ENCODE results near the gene SRCAP. TPM values are rescaled to one million over a fixed set of nuclear protein-coding genes. Genes with fewer than 3 reads are reported as not detected.

Gene SRCAP
- total and polyA plus RNA-seq, 2 of the 8 experiments (the other 6 are each of a cell fraction or from before 2014, with no cell fraction given) = 5.5 to 54.3 TPM

DNA sequence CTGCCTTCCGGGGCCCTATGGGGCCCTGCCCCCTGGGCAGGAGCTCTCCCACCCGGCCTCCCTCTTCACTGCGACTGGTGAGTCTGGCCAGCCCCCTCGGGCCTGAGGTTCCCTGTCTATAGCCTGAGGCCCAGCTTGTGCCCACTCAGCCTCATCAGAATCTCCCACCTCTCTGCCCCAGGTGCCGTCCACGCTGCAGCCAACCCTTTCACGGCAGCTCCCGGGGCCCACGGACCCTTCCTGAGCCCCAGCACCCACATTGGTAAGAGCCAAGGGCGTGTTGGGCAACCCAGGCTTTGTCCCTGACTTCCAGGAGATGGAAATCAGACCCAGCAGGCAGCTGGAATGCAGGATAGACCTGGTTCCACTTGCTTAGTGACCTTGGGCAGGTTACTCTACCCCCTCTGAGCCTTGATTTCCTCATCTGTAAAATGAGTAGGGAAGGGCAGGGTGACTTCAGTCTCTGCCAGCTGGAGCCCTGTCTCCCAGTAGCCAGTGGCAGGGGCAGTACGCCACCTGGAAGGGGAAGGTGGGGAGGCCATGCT, 31.5 kb upstream of the SRCAP start:
- H4K5ac ChIP-seq (ENCODE audit: insufficient read length, low read depth, low read length) = no peak overlapping the region
- H3K23ac ChIP-seq (ENCODE audit: insufficient read length) = no peak overlapping the region
- H3K27ac ChIP-seq (ENCODE audit: low read depth, low read length) = no peak overlapping the region
- no peak overlapping the region for H2AK5ac ChIP-seq (ENCODE audit: low read depth, low read length)
- WGBS, 2 experiments (ENCODE audit: extremely low coverage in 1 of 2, insufficient coverage in 1 of 2, insufficient read length in 1 of 2, insufficient replicate concordance in 2 of 2, low coverage in 1 of 2, low lambda C conversion rate in 2 of 2, missing lambda C conversion rate in 1 of 2) = 87% methylated on average over 11 of the region's 11 CpGs; no CpG with 5 or more reads in 1 of the 2 experiments
- H3K27me3 ChIP-seq (replicated peaks in 1 of 4; ENCODE audit: control insufficient read depth in 3 of 4, extremely low read depth in 1 of 4, insufficient read depth in 3 of 4, low read length in 3 of 4) = peaks cover 29 to 84% (median 59%) of the 10 kb centered on the region in 4 experiments
- no peak overlapping the region for H2BK15ac ChIP-seq (ENCODE audit: low read length)
- DNase-seq (ENCODE audit: low read depth in 1 of 2, low spot score in 2 of 2) (no peak), FAIRE-seq (no peak)
- H2BK12ac ChIP-seq (ENCODE audit: low read depth, low read length) = no peak overlapping the region
- no peak overlapping the region for H2AFZ ChIP-seq (ENCODE audit: low read length)
- no peak overlapping the region for H3K4ac ChIP-seq (replicated peaks; ENCODE audit: insufficient read length, low read depth, low read length)
- H3K18ac ChIP-seq (ENCODE audit: extremely low read depth, low read length) = no peak overlapping the region
- no peak overlapping the region for H4K91ac ChIP-seq (replicated peaks; ENCODE audit: insufficient read length, low read length)
- no peaks in the 10 kb centered on the region for H3K79me1 ChIP-seq (ENCODE audit: low read depth, low read length)
- H4K20me1 ChIP-seq (replicated peaks in 1 of 2; ENCODE audit: control insufficient read depth in 1 of 2, insufficient read depth in 2 of 2, low read length in 2 of 2) = peaks cover 14 to 46% of the 10 kb centered on the region in 2 experiments
- H3K56ac ChIP-seq (replicated peaks; ENCODE audit: insufficient read length, low read depth, low read length) = no peak overlapping the region
- H4K8ac ChIP-seq (ENCODE audit: extremely low read depth, insufficient read depth, low read length) = no peak overlapping the region; the same call in 1 of the 2 replicates
- no peaks in the 10 kb centered on the region for H3K23me2 ChIP-seq (ENCODE audit: low read depth, low read length)
- no peaks in the 10 kb centered on the region for H3K9me3 ChIP-seq (ENCODE audit: insufficient read depth in 2 of 2, low read depth in 1 of 2, low read length in 1 of 2)
- CTCF ChIA-PET (ENCODE audit: partially characterized antibody) = interaction anchor here (1.0 to 2.7 kb wide), 4 partner anchors 15 to 27 kb away, joined by 3 to 12 read pairs (median 3); no protein-coding TSS in a partner anchor
- no peak overlapping the region for H3K4me3 ChIP-seq (ENCODE audit: extremely low read depth in 1 of 4, insufficient read depth in 2 of 4, low read depth in 3 of 4, low read length in 4 of 4)
- no peak overlapping the region for H3K9ac ChIP-seq (replicated peaks in 1 of 4; ENCODE audit: extremely low read depth in 1 of 4, low read depth in 3 of 4, low read length in 3 of 4)
- POLR2A ChIA-PET (ENCODE audit: partially characterized antibody) = interaction anchor here (1.5 kb wide), 1 partner anchor 10 kb away, joined by 4 read pairs; no protein-coding TSS in a partner anchor
- no peak overlapping the region for H3K14ac ChIP-seq (ENCODE audit: insufficient read length)
- peaks cover 0 to 19% (median 2%) of the 10 kb centered on the region in 4 experiments; a peak in 5 of 8 replicates for H3K36me3 ChIP-seq (ENCODE audit: control insufficient read depth in 2 of 4, insufficient read depth in 4 of 4, low read length in 3 of 4)
- H3K79me2 ChIP-seq (ENCODE audit: control insufficient read depth in 1 of 2, insufficient read depth in 2 of 2, low read length in 2 of 2) = no peaks in the 10 kb centered on the region
- H3K4me1 ChIP-seq (replicated peaks in 1 of 4; ENCODE audit: control insufficient read depth in 3 of 4, insufficient read depth in 4 of 4, low read length in 3 of 4) = no peaks in the 10 kb centered on the region
- H2BK20ac ChIP-seq (ENCODE audit: low read length) = no peak overlapping the region
- TF ChIP-seq HDAC2 (IDR thresholded peaks at IDR 0.05; ENCODE audit: borderline replicate concordance in 1 of 2, low read depth in 2 of 2, low read length in 2 of 2) (no peak), EGR1 (IDR thresholded peaks at IDR 0.05; ENCODE audit: borderline replicate concordance, low read depth, low read length) (no peak)
- H3K4me2 ChIP-seq (ENCODE audit: insufficient read depth in 1 of 2, low read depth in 2 of 2, low read length in 2 of 2) = no peak overlapping the region
- no peak overlapping the region for H2BK120ac ChIP-seq (replicated peaks; ENCODE audit: low read depth, low read length)
- no peak overlapping the region for H2BK5ac ChIP-seq (ENCODE audit: low read depth, low read length)

Data from H1 (cell line).